ENCODE measurements around the gene NTRK2.
"Not testable (repeated sequence)": the region's sequence is repeated elsewhere in the genome, so short reads cannot be mapped to it uniquely, and the experiment has no call there.

The NTRK2 gene

GRCh38 chr9:84891924-84892323 lies 222.4 kb downstream of the NTRK2 start:
- no peak for DNase-seq (ENCODE audit: low read depth in 2 of 2)

- DNase-seq (ENCODE audit: low read depth in 2 of 2): no peak
These were observed 224.0 kb downstream of the NTRK2 start for GRCh38 chr9:84893419-84894128.

GRCh38 chr9:84894859-84895258 lies 225.3 kb downstream of the NTRK2 start:
- no peak for DNase-seq (ENCODE audit: low read depth in 2 of 2)

- no peak for DNase-seq (ENCODE audit: low read depth in 2 of 2)
These were observed 228.0 kb downstream of the NTRK2 start for GRCh38 chr9:84897362-84898094.

GRCh38 chr9:84898188-84898587 lies 228.7 kb downstream of the NTRK2 start:
- DNase-seq (ENCODE audit: low read depth in 2 of 2): no peak

GRCh38 chr9:84898618-84899017 lies 229.1 kb downstream of the NTRK2 start:
- not testable (repeated sequence) for DNase-seq (ENCODE audit: low read depth in 2 of 2)

- DNase-seq (ENCODE audit: low read depth in 2 of 2): no peak
These were observed 229.8 kb downstream of the NTRK2 start for GRCh38 chr9:84899326-84899725.

- DNase-seq (ENCODE audit: low read depth in 2 of 2): no peak
These were observed 230.9 kb downstream of the NTRK2 start for GRCh38 chr9:84900421-84900820.

- DNase-seq (ENCODE audit: low read depth in 2 of 2): no peak
These were observed 234.4 kb downstream of the NTRK2 start for GRCh38 chr9:84903963-84904362.

GRCh38 chr9:84916769-84917168 lies 247.2 kb downstream of the NTRK2 start:
- DNase-seq (ENCODE audit: low read depth in 2 of 2): no peak

GRCh38 chr9:84917366-84918070 lies 248.0 kb downstream of the NTRK2 start:
- no peak for DNase-seq (ENCODE audit: low read depth in 2 of 2)

- DNase-seq (ENCODE audit: low read depth in 2 of 2): no peak
These were observed 249.9 kb downstream of the NTRK2 start for GRCh38 chr9:84919440-84919839.

- DNase-seq (ENCODE audit: low read depth in 2 of 2): no peak
These were observed 251.6 kb downstream of the NTRK2 start for GRCh38 chr9:84921175-84921574.

GRCh38 chr9:84922051-84922450 lies 252.5 kb downstream of the NTRK2 start:
- DNase-seq (ENCODE audit: low read depth in 2 of 2): no peak

GRCh38 chr9:84924266-84924665 lies 254.7 kb downstream of the NTRK2 start:
- no peak for DNase-seq (ENCODE audit: low read depth in 2 of 2)

- DNase-seq (ENCODE audit: low read depth in 2 of 2): no peak
These were observed 255.8 kb downstream of the NTRK2 start for GRCh38 chr9:84925225-84925872.

GRCh38 chr9:84926793-84927192 lies 257.3 kb downstream of the NTRK2 start:
- DNase-seq (ENCODE audit: low read depth in 2 of 2): no peak

GRCh38 chr9:84928419-84928818 lies 258.9 kb downstream of the NTRK2 start:
- DNase-seq (ENCODE audit: low read depth in 2 of 2): no peak

- no peak for DNase-seq (ENCODE audit: low read depth in 2 of 2)
These were observed 259.5 kb downstream of the NTRK2 start for GRCh38 chr9:84929068-84929467.

- no peak for DNase-seq (ENCODE audit: low read depth in 2 of 2)
These were observed 263.5 kb downstream of the NTRK2 start for GRCh38 chr9:84932915-84933527.

- no peak for DNase-seq (ENCODE audit: low read depth in 2 of 2)
These were observed 266.1 kb downstream of the NTRK2 start for GRCh38 chr9:84935528-84936117.

Data from stimulated activated CD4-positive, alpha-beta T cell treated with anti-CD3 and anti-CD28 coated beads, Interleukin-12 subunit alpha, Interleukin-12 subunit beta, amount 100 ng/mL, for 24 hours (primary cell).